Measurements from ENCODE around the gene ST6GALNAC1.
"Not testable (repeated sequence)": the region's sequence is repeated elsewhere in the genome, so short reads cannot be mapped to it uniquely, and the experiment has no call there.

ST6GALNAC1 gene

GRCh38 chr17:76641501-76641900 lies 2.1 kb downstream of the ST6GALNAC1 start:
- no peak for DNase-seq

- no peak for DNase-seq
Observed at GRCh38 chr17:76640550-76641380, 2.8 kb downstream of the ST6GALNAC1 start.

- DNase-seq, result no peak
Observed at GRCh38 chr17:76638263-76638662, 5.3 kb downstream of the ST6GALNAC1 start.

- not testable (repeated sequence) for DNase-seq
Observed at GRCh38 chr17:76636486-76637206, 6.9 kb downstream of the ST6GALNAC1 start.

- no peak for DNase-seq
Observed at GRCh38 chr17:76635659-76636360, 7.7 kb downstream of the ST6GALNAC1 start.

- no peak for DNase-seq
Observed at GRCh38 chr17:76635039-76635438, 8.5 kb downstream of the ST6GALNAC1 start.

DNA sequence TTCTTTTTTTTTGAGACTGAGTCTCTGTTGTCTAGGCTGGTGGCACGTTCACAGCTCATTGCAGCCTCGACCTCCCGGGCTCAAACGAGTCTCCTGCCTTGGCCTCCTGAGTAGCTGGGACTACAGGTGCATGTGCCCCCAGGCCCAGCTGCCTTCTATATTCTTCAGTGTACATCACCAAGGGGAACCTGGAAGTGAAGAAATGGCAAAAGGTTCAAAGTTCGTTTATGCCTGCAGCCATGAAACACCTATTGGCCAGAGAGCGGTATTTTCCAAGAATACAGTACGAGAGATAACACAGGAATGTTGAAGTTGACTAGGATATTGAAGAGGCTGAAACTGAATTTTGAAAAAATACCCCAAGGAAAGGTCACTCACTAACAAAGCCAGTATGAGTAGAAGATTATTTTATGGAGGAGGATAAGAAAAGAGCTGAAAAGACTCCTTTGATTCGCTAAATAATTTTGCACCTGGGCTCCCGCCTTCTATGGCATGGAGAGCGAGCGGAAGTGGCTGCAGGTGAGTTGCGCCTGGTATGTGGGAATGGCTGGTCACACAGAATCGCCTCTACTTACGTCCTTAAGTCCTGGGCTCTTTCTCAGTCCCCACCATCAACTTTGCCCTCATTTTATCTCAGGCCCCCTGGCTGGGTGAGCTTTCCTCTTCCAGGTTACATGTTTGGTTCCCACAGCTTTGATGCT lies 9.8 kb downstream of the ST6GALNAC1 start:
- no peak for DNase-seq

DNA sequence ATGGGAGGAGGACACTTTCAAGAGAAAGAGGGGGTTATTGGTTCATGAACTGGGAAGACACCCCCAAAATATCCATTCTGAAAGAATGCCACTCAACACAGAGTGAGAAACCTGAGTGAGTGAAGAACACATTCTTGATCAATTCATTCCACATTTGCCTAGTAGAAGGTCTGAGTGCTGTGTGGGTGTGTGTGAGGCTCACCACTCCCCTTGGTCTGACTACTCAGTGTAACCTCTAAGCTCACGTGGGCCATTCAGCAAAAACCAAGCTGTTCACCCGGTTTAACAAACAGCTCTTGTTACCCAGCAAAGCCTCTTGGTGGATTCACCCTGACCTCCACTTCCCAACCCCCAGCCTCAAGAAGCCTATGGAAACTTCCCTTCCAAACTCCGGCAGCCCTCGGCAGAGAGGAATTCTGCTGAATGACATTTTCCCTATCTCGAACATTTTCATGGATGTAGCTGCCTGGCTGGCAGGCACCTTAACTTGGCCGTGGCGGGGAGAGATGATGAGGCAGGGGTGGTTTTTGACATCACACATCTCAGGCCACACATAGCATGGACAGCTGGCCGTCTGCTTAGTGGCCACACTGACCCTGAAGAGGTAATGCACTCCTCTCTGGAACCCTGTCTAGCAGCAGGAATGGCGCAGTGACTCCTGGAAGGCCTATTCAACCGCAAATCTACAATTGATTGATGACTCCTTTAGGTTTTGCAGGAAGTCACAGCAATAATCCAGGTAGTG lies 11.6 kb downstream of the ST6GALNAC1 start:
- DNase-seq, result no peak

DNA sequence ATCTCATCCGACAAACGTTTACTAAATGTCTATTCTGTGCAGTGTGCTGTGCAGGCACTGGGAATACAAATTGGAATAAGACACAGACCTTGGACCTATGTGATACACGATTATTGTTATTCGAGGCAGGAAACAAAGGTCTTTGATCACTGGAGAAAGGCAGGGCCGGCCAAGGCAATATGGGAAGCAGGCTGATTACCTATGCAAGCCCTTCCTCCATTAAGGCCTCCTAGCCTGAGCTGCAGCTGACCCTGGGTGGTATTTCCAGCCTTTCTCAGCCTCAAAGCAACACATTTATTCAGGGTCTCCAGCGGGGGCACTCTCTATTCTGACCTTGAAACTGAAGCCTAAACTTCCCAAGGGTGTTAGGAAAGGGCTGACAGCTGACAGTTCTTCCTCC lies 13.4 kb downstream of the ST6GALNAC1 start:
- no peak for DNase-seq

GRCh38 chr17:76627510-76627909 lies 16.0 kb downstream of the ST6GALNAC1 start:
- no peak for DNase-seq

- no peak for DNase-seq
Observed at GRCh38 chr17:76626442-76626841, 17.1 kb downstream of the ST6GALNAC1 start.

GRCh38 chr17:76625496-76625895 lies 18.1 kb downstream of the ST6GALNAC1 start:
- DNase-seq, result no peak

DNA sequence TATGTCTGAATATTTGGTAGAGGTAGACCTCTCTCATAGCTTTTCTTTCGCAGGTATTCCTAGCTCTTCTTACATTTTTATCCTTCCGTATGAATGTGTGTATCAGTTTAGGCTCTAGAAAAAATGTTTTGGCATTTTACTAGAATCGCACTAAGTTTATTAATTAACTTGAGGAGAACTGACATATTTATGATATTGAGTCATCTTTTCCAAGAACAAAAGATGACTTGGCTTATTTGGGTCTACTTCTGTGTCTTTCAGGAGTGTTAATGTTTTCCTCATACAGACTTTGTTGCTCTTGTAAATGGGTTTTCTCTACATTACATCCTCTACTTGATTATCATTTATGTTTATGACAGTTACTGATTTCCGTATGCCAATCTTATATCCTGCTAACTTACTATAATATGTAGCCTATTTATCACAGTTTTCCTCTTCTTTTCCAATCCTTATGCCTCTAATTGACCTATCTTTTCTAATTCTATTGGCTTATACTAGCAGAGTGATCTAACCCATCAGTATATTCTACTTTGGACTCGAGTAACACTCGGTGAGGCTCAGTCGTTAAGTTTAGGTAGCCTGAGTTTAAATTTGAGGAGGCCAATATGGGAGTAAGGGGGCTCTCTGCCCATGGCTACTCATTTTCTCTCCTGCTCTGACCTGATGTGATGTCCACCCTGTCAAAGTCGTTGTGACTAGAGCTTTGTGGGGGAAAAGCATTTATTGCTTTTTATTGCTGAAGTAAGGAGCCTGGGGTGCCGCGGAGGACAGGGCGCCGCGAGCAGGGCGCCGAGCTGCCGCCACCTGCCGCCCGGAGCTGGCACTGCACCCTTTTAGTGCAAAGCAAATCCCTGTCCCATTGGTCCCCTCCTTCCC lies 20.0 kb downstream of the ST6GALNAC1 start:
- peak; percentile 89 for DNase-seq

- no peak for DNase-seq
Observed at GRCh38 chr17:76617838-76618237, 25.7 kb downstream of the ST6GALNAC1 start.

GRCh38 chr17:76614912-76615617 lies 28.5 kb downstream of the ST6GALNAC1 start:
- no peak for DNase-seq

- DNase-seq, result not testable (repeated sequence)
Observed at GRCh38 chr17:76614064-76614759, 29.3 kb downstream of the ST6GALNAC1 start.

GRCh38 chr17:76612977-76613851 lies 30.3 kb downstream of the ST6GALNAC1 start:
- DNase-seq, result no peak

GRCh38 chr17:76612465-76612864 lies 31.1 kb downstream of the ST6GALNAC1 start:
- no peak for DNase-seq

DNA sequence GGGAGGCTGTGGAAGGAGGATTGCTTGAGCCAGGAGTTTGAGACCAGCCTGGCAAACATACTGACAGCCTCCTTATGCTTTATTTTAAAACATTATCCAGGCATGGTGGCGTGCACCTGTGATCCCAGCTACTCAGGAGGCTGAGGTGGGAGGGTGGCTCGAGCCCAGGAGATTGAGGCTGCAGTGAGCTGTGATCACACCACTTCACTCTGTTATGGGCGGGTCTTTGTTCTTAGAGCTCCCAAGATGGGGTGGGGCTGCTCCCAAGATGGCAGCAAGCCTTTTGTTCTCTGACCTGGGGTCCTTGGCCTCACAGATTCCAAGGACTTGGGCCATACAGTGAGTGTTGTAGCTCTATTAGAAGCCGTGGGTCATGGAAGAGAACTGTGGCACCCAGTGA lies 31.8 kb downstream of the ST6GALNAC1 start:
- DNase-seq, result no peak

All from stimulated activated CD8-positive, alpha-beta memory T cell treated with anti-CD3 and anti-CD28 coated beads, Interleukin-4, amount 100 ng/mL, for 48 hours (primary cell).